Stimulated activated CD8-positive, alpha-beta memory T cell treated with anti-CD3 and anti-CD28 coated beads, Interleukin-15, amount 100 ng/mL, for 24 hours (primary cell): Measurements from ENCODE around the gene IRF2BP1.
A peak's percentile ranks its signal among the peaks of the same experiment; 100 is the strongest.
"Not testable (repeated sequence)": the region's sequence is repeated elsewhere in the genome, so short reads cannot be mapped to it uniquely, and the experiment has no call there.

ENCODE experiments used
- DNase-seq: peaks from one replicate; pipeline ENCODE4 v3.0.0-alpha.2; 2020; ENCODE audit warnings: low read depth

Gene IRF2BP1

GRCh38 chr19:45901912-45902650 is 16.1 kb upstream of the IRF2BP1 start, which contains the start of gene MYPOP:
TSS of gene MYPOP (minus strand) at chr19:45902613. CDS start at chr19:45901773, 840 bp downstream.
- DNase-seq, result no peak

GRCh38 chr19:45901432-45901911 is 15.5 kb upstream of the IRF2BP1 start:
- no peak for DNase-seq

GRCh38 chr19:45900738-45901431 is 14.9 kb upstream of the IRF2BP1 start:
- DNase-seq, result no peak

- DNase-seq, result no peak
These were observed 14.1 kb upstream of the IRF2BP1 start for GRCh38 chr19:45899919-45900589.

GRCh38 chr19:45899253-45899652 is 13.3 kb upstream of the IRF2BP1 start:
- DNase-seq, result no peak

GRCh38 chr19:45897261-45897812 is 11.4 kb upstream of the IRF2BP1 start:
- no peak for DNase-seq

- DNase-seq, result not testable (repeated sequence)
These were observed 10.2 kb upstream of the IRF2BP1 start for GRCh38 chr19:45895983-45896599.

GRCh38 chr19:45895519-45895972 is 9.6 kb upstream of the IRF2BP1 start:
- no peak for DNase-seq

- no peak for DNase-seq
These were observed 4.9 kb upstream of the IRF2BP1 start for GRCh38 chr19:45890877-45891276.

GRCh38 chr19:45889210-45889885 is 3.4 kb upstream of the IRF2BP1 start:
- DNase-seq, result no peak

- no peak for DNase-seq
These were observed 1.3 kb upstream of the IRF2BP1 start for GRCh38 chr19:45887200-45887710.

GRCh38 chr19:45886427-45887199 is 672 bp upstream of the IRF2BP1 start:
- DNase-seq, result peak; percentile 65

- no peak for DNase-seq
These were observed 1.0 kb downstream of the IRF2BP1 start for GRCh38 chr19:45884682-45885555.

GRCh38 chr19:45883881-45884681 is 1.9 kb downstream of the IRF2BP1 start:
- DNase-seq, result no peak

GRCh38 chr19:45883586-45883880 is 2.4 kb downstream of the IRF2BP1 start:
- no peak for DNase-seq

GRCh38 chr19:45882652-45883585 is 3.0 kb downstream of the IRF2BP1 start:
- DNase-seq, result peak; percentile 64

GRCh38 chr19:45881909-45882528 is 3.9 kb downstream of the IRF2BP1 start:
- DNase-seq, result no peak
